HG02588 (cell line): ENCODE data around the gene KDM5B.
A peak's percentile ranks its signal among the peaks of the same experiment; 100 is the strongest.
"Not testable (repeated sequence)": the region's sequence is repeated elsewhere in the genome, so short reads cannot be mapped to it uniquely, and the experiment has no call there.

ENCODE experiments used
- ATAC-seq: cut with Tn5 transposase; IDR thresholded peaks from one replicate; pipeline ENCODE4 v1.9.1; 2021; ENCODE audit warnings: mild to moderate bottlenecking, moderate library complexity; ENCODE audit not compliant: unreplicated experiment

The KDM5B gene

DNA sequence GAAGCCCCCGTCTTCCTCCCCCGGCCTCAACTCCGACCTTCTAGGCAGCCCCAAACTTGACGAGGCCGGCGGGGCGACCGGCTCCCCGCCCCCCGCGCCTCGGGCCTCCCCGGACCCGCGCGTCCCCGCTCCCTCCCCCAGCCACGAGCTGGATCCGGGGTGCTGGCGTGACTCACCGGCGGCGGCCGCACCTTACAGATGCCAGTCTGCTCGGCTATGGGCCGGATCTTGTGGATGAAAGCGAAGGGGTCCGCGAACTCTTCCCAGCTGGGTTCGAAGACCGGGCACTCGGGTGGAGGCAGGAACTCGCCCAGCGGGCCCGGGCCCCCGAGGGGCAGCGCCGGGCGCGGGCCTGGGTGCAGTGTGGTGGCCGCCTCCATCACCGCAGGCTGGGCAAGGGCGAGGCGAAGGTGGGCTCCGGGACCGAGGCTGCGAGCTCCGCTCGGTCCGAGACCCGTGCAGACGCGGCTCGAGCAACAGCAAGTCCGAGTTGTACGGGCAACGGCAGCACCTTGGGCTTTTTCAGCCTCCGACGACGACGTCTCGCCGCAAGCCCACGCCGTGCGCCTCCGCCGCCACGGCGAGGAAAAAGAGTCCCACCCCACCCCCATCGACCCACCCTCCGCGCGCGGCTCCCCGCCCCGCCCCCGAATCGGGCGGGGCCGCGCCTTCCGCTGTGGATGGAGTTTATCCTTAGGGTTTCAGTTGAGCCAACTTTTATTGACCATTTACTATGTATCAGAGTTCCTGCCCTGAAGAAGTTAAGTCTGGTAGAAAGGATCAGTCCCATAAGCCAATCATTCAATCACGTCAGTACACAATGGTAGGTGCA, at the start of gene KDM5B:
TSS of gene KDM5B (minus strand) at position 496 of the 832 bp plus-strand sequence. CDS start at position 380, 116 bp downstream.
- no peak for ATAC-seq

- ATAC-seq: no peak
Measured at GRCh38 chr1:202857136-202857610, 49.0 kb upstream of the KDM5B start.

DNA sequence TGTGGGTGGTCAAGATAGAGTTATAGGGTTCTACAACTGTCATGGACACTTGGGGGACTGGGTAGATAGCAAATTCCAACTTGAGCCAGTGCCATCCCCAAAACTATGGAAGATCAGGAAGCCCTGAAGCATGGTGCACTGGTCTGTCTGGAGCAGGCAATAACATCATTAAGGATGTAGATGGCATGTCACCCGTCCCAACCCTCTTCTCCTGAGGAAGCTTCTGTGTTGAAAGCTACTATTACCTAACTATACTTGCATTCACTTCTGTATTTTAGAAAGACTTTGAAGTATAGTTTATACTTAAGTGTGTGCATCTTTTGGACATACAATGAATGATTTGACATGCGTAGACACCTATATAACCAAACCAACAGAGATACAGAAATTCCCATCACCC, 47.8 kb upstream of the KDM5B start:
- no peak for ATAC-seq

DNA sequence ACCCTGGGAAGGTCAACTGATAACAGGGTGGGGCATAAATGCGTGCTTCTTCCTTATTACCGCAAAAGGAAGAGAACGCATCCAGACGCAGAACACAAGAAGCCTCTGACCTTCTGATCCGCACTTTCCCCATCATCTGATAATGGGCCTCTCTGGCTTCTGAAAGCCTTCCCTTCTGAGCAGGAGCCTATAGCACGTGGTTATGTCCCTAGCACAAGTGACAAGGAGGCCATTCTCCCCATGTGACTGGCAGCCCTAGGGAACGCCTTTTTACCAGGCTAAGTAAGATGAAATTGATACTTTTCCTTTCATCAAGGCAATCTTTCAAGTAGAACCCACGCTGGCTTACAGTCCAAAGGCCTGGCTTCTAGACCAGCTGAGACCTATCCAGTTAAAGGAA, 46.6 kb upstream of the KDM5B start:
- no peak for ATAC-seq

DNA sequence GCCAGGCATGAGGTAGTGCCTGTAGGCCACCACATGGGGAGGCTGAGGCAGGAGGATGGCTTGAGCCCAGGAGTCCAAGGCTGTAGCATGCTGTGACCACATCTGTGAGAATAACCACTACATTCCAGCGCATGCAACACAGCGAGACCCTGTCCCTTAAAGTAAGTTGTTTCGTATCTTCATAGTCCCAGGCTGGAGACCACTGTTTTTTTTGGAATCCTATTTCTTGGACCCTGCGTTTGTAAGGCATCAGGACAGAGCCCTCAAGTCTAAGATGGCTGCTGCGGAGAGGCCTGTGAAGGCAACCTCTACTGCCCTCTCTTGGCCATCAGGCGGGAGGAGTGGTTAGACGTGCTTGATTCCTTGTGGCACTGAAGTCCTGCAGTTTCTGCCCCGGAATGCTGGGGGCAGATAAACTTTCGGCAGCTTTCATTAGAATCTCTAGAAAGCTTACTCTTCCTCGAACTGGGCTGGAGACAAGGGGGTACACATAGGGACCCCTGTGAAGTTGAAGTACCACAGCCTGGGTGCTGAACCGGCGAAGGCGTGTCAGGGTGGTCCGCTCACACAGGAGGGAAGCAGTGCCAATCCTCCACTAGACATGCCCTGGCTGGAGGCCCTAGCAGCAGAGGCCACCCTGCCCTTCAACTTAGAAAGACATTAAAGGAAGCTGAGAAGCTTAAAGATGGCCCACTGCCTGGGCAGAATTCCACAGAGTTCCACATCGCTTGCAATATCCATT, 44.1 kb upstream of the KDM5B start:
- no peak for ATAC-seq

GRCh38 chr1:202850593-202851362, 42.6 kb upstream of the KDM5B start:
- no peak for ATAC-seq

DNA sequence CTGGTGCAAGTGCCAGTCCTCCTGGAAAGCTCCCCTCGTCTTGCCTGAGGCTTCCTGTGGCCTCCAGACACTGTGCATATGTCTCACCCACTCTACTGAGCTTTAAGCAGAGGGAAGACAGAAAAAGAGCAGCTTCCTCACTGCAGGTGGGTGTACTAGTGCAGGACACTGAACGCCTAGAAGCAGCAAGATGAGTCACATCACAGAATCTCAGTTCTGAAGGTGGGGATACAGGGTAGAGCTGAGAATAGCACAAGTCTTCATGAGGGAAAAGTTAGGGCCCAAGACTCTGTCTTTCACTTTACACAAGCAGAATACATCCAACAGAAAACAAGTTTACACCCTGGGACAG, 39.9 kb upstream of the KDM5B start:
- peak; percentile 73 for ATAC-seq

DNA sequence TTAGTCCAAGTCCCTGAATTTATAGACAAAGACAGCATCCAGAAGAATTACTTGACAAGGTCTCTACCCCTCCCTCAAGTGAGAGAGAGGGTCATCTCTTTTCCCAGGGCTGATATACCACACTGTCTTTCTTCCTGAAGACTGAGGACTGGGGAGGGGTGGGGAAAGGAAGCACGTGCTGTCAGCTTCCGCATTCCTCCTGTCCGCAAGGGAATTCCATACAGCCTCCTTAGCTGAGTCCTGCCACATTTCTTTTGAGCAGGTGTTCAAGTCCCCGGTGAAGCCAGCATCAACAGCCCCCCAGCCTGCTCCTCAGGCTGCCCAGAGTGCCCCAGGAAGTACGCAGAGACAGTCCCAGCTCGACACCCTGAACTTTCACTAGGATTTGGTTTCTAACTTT, 36.7 kb upstream of the KDM5B start:
- ATAC-seq: no peak

GRCh38 chr1:202844259-202844658, 36.0 kb upstream of the KDM5B start:
- ATAC-seq: no peak

- ATAC-seq: no peak
Measured at GRCh38 chr1:202843081-202843480, 34.9 kb upstream of the KDM5B start.

- ATAC-seq: no peak
Measured at GRCh38 chr1:202837746-202838262, 29.6 kb upstream of the KDM5B start.

DNA sequence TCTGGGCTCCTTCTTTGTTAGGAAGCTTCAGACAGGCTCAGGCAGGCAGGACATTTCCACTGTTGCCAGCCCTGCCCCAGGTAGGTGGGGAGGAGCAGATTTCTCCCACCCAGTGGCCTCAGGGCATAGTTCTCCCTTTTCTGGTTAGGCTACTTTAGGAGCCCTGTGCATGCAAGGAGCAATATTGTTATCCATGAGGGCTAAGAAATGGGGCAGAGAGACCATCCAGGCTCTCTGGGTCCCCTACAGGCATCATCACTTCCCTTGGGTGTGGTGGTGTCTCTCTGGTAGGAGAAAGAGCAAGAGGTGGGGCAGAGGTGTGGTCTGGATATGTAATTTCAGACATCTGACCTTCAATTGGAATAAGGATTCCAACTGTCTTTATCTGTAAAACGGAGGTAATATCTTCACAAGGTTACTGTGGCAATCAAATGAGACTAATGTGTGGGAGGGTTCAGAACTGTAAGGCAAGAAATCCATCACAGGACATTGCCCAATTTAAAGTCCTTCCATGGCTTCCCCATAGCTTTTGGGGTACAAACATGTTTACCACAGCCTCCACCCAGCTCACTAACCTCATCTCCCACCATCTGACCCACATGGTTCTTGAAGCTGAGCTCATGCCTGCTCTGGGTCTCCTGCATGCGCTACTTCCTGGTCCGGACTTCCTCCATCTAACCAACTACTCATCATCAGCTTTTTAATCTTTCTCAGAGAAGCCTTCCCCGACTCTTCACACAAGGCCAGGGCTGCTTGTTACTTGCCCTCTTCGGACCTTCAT, 28.6 kb upstream of the KDM5B start:
- ATAC-seq: no peak

DNA sequence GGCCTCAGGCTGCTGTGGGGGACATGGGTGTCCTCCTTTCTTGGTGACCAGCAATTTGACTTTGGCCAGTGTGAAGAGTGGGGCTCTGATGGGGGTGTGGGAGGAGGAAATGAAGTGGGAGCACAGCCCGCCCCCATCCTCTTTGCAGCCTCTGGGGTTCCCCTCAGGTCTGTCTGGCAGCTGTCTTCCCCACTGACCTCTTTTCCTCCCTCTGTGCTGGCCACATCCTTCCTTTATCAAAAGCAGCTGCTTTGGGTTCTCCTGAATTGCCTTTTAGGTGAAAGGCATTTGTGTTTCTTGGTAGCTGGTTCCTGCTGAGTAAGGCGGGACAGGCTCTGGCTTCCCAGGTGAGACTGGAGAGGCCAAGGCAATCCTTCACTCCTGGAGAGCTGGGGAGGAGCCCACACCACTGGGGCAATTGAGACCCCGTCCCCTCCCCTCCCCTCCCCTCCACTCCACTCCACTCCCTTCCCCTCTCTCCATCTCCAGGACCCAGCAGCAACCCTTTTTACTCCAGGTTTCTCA, 27.4 kb upstream of the KDM5B start:
- ATAC-seq: no peak

GRCh38 chr1:202834771-202835547, 26.7 kb upstream of the KDM5B start:
- ATAC-seq: no peak

DNA sequence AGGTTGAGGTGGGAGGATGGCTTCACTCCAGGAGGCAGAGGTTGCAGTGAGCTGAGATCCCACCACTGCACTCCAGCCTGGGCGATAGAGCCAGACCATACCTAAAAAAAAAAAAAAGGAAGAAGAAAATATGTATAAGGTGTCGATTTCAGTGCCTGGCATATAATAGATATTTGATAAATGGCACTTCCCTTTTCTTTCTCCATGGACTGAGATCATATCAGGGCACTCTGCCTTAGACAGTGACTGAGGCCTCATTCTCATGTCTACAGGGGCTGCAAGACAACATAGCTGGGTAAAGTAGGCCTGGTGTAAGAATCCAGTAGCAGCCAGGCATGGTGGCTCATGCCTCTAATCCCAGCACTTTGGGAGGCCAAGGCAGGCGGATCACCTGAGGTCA, 23.7 kb upstream of the KDM5B start:
- no peak for ATAC-seq

DNA sequence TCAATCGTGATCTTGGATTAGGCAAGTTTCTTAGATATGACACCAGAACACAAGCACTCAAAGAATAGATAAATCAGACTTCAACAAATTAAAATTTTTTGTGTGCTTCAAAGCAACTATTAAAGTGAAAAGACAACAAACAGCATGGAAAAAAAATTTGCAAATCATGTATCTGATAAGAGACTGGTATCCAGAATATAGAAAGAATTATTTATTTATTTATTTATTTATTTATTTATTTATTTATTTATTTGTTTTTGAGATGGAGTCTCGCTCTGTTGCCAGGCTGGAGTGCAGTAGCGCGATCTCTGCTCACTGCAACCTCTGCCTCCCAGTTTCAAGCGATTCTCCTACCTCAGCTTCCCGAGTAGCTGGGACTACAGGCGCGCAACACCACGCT, 21.0 kb upstream of the KDM5B start:
- ATAC-seq: not testable (repeated sequence)

DNA sequence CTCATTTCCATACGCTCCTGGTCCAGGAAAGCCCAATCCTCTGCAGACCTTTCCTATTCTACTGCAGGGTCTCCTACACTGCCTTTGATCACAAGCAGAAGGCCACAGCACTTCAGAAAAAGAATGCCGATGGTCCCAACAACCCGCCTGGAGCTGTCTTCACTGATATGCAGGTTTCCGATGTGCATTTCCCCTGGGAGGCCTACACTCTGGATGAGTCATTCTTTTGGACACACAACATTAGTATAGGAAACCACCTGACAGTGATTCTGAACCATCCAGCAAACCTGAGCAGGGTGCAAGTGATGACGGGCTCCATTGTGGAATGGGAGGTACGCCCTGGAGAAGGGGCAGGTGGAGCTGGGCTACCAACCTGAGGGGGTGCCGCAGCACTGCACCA, 17.5 kb upstream of the KDM5B start:
- no peak for ATAC-seq

GRCh38 chr1:202821467-202821866, 13.2 kb upstream of the KDM5B start:
- ATAC-seq: no peak

DNA sequence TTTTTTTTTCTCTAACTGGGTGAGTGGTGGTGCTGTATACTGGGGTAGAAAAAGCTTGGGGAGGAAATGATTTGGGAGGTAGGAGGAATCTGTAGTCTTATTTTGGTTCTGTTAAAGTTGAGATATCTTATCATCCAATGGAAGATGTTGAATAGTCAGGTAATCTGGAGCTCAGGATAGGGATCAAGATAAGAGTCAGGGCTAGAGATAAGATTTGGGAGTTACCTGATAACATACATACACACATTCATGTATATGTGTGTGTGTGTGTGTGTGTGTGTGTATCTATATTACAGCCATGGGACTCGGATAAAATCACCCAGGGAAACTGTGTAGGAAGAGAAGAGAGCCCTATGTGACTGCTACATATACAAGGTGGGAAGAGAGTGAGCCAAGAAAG, 10.6 kb upstream of the KDM5B start:
- no peak for ATAC-seq
